GM19238 (cell line): ENCODE measurements around the gene METTL15.
"Not testable (repeated sequence)": the region's sequence is repeated elsewhere in the genome, so short reads cannot be mapped to it uniquely, and the experiment has no call there.

ENCODE experiments used
- DNase-seq: peaks from one replicate; pipeline ENCODE4 v3.0.0; 2011; ENCODE audit warnings: low spot score; ENCODE audit not compliant: insufficient read length

The METTL15 gene

DNA sequence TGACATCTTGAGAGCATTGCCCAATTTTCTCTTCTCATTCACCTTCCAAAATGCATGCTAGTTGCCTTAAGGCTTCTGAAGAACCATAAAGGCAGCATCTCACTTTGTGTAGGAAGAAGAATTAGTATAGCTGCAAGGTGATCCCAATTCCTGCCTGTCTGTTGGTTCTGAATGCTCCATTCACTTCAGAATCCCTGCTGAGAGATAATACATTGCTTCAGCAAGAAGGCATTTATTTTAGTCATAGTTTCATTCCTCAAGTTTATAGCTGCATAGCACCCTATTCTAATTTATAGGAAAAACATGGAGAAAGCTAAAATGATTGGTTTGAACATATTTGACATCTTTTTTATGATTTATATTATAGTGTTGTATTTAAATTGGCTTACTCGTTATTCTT, 181.3 kb downstream of the METTL15 start:
- DNase-seq = no peak

DNA sequence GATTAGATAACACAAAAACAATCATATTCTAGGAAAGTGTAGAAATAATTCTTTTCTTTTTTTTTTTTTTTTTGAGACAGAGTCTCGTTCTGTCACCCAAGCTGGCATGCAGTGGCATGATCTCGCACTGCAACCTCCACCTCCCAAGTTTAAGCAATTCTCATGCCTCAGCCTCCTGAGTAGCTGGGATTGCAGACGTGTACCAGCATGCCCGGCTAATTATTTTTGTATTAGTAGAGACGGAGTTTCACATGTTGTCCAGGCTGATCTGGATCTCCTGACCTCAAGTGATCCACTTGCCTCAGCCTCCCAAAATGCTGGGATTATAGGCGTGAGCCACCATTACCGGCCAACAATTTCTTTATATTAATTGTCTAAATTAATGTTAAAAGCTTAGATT, 182.8 kb downstream of the METTL15 start:
- not testable (repeated sequence) for DNase-seq

DNA sequence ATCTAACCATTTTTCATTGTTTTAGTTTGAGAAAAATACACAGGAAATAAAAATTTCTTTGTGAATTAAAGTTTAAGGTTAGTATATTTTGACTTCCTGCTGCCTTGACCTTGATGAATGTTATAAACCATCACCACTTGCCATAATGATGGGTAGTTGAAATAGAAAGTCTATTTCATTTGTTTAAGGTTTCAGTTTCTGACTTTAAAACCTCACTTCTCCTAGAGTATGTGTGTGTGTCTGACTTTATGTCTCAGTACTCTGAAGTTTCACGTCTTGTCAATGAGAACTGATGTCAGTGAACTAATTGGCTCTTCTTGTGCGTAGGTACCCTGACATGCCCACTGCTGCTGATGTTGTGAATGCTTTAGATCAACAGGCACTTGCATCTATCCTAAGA, 188.2 kb downstream of the METTL15 start:
- no peak for DNase-seq

DNA sequence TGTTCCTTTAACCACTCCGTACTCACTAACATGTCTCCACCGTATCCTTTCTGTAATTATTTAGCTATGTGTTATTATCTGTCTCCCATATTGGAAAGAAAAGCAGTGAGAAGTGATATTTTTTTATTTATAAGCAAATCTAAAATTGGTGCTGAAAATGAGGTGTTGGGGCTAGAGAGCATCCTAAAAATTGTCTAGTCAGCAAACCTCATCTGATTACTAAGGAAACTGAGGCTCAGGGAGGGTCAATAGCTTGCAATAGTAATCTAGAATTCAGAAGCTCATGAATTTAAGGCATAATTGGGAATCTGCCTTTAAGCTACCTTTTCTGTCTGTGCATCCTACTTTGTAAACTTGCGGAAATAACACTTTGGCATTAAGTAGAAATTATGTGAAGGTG, 190.0 kb downstream of the METTL15 start:
- no peak for DNase-seq

DNA sequence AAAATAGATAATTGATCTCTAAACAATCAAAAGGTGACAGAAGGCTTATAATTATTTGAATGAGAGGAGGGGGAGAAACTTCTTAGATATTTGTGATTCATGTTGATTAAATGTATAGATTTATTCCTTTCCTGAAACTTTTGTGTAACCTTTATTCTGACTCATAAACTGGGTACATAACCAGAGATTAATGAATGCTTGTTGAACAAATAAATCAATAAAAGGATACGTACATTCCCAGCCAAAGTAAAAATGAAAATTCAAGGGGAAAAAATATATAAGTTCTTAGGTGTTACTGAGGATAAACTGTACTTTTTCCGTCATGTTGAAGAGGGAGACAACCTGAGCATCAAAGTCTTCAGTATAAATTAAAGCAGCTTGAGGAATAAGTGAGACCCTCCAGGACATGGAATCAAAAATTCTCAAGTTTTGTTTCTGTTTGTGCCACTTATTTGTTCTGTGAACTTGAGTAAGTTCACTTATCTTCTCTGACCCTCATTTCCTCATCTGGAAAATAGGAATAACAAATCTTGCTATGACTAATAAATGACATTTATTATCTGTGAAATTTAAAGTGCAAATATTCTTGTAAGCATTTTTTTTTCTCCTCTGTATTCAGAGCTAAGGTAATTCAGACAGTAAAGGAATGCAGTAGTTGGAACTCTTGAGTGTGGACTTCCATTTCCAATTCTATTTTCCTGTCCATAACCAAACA, 195.4 kb downstream of the METTL15 start:
- no peak for DNase-seq

DNA sequence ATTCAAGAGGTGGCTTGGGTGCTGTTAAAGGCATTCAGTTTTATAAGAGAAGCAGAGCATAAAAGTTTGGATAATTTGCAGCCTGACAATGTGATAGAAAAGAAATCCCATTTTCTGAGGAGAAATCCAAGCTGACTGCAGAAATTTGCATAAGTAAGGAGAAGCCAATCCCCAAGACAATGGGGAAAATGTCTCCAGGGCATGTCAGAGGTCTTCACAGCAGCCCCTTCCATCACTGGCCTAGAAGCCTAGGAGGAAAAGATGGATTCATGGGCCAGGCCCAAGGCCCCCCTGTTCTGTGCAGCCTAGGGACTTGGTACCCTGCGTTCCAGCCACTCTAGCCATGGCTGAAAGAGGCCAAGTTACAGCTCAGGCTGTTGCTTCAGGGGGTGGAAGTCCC, 207.3 kb downstream of the METTL15 start:
- DNase-seq = no peak

DNA sequence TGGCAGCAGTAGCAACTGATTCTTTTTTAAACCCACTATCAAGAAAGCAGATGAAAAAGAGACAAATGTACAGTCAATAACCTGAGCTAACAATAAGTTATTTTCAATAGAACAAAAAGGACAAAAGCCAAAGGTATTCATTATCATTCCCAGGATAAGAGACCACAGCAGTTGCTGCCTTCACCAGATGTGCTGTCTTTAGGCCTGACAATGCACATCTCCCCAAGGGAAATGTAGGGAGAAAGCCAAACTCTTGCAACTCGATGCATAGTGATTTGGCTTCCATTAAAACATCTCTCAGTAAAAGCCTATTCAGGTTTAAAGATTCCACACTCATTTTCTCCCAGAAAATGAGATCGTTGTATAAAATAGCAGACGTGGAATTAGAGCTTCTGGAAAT, 210.7 kb downstream of the METTL15 start:
- no peak for DNase-seq

DNA sequence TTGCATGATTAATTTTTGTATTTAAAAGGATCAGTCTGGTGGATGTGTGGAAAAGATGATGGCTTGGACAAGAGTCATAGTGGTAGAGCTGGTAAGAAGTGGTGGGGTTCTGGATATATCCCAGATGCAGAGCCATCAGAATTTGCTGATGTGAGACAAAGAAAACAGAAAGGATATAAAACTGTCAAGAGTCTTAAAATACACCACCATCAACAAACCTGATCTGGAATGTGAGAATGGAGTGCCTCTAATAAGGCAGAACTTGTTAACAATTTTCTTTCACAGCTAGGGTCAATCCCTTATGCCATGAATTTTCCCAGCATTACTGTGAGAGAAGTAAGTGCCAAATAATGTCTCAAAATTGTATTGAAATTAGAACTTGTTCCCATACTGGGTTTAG, 215.4 kb downstream of the METTL15 start:
- DNase-seq = no peak

DNA sequence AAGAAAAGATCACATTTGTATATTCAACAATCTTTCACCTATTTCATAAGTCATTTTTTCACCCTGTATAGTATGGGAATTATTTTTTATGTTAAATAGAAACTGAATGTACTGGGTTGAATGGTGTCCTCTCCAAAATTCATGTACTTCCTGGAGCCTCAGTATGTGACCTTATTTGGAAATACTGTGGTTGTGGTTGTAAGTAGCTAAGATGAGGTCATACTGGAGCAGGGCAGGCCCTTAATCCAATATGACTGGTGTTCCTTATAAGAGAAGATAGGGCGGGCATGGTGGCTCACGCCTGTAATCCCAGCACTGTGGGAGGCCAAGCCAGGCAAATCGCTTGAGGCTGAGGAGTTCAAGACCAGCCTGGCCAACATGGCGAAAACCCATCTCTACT, 224.2 kb downstream of the METTL15 start:
- not testable (repeated sequence) for DNase-seq

DNA sequence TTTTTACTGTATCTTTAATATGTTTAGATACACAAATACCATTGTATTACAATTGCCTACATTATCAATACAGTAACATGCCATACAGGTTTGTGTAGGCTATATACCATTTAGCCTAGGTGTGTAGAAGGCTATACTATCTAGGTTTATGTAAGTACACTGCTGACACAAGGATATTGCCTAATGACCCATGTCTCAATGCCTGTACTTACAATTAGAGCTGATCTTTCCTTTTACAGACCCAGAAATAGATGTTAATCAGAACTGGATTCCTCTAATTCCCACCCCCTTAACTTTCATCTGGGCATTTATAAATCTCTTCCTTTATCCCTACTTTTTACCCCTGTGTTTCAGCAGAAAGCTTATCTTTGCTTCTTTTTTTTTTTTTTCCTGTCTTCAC, 229.5 kb downstream of the METTL15 start:
- DNase-seq = no peak

DNA sequence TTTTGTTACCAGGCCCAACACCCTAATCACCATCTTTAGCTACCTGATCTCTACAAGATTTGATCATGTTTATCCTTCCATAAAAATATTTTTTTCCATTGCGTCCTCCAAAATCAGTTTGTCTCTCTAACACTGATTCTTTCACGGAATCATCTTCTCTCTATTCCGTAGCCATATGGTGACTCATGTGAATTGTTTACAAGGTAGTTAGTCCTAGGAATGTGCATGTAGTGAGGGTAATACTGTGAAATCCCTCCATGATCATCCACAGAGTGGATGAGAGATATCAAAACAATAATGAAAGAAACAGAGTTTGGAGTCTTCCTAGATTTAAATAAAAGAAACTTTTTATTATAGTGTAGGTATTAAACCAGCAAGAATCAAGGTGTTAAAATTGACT, 230.2 kb downstream of the METTL15 start:
- no peak for DNase-seq

DNA sequence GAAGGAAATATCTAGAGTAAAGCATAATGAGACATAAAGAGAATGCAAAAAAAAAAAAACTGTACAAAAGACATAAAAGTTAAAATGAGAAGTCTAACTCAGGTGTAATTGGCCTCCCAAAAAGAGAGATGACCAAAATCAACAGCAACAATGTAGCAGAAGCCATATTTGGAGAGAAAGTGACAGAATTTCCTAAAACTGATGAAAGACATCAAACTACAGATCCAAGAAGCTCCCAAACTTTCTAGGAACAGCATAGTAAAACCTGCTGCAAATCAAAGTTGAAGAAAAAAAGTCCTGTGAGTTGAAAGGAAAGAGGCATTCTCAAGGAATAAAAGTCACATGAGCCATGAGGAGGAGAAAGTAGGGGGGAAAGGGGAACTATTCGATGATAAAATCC, 231.3 kb downstream of the METTL15 start:
- no peak for DNase-seq

DNA sequence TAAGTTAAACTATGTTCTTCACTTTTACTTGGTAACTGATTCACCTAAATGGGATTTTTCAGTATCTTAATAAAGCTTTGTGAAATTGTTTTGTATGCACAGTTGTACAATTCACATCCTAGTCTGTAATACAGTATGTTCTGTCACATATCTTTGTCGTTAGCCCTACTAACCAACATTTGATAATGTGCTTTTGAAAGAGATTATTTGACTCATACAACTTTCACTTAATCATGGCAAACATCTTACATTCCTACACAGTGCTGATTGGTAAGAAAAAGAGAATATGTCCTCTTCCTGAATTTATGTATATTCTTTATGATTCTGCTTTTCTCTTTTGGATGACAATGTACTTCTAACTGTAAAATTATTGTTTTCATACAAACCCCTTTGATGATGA, 234.5 kb downstream of the METTL15 start:
- DNase-seq = no peak

DNA sequence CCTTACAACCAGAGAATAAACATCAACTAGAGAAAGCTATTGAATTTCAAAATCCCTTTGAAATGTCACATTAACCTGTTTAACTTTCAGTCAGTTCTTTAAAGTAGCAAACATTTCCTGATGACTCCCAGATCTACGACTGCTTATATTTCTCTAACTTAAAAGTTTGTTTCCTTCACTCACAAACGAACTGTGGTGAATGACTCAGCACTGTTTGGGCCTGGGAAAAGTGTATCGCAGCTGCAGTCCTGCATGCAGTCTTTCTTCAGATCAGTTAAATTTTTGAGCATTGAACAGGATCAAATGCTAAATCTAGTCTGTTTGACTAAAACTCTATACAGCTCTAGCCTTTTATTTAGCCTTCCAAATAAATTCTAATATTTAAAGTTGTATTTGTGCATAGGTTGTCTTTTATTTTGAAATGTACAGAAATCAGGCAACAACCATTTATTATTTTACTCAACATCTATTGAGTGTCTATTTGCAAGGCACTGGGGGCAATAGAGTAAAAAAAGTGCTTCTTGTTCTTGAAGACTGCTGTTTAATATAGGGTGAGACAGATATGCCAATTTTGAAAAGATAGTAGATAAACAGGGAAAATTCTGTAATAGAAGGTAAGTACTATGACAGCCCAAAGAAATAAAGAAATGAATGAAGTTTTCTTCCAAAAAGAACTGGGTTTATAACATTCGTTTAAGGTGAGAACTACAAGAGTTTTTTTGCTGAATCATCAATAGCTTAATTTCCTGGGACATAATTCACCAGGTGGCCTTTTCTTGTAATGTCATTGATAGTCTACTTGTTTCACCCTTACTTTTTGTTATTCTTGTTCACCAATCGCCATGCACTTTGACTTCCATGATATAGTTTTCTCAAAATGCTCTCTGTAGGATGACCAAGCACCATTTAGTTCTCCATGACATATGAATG, 235.4 kb downstream of the METTL15 start:
- no peak for DNase-seq

DNA sequence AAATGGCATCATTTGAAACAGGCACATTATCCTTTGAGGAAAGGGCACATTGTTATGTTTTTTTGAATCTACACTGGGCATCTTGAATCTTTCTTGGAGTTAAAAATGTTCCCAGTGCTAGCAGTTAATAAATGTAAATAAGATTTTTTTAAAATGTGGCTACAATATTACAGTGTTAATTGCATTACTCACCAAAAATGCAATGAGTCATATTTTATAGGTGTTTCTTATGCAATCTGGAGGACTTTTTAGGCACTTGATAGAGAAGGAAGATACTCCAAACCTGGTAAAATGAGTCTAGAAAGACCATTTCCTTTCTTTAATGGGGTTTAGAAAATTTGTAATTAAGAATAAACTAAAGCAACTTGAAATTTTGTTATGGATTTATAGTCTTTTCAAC, 238.0 kb downstream of the METTL15 start:
- no peak for DNase-seq

DNA sequence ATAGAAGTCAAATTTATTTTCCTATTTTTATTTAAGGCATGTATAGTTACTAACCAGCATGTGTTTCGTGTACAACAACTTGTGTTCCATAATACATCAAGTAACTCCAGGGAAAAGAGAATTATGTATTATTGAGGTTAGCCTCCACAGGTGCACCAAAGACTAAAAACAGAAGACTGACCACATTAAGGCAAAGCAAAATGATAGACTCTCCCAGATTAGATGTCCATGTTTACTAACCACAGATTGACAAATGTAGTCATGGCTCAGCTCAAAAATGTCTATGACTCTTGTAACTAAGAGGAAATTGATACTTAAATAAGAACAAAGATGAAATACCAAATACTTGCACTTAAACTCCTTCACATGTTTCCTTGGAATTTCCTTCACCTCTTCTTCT, 238.5 kb downstream of the METTL15 start:
- no peak for DNase-seq

DNA sequence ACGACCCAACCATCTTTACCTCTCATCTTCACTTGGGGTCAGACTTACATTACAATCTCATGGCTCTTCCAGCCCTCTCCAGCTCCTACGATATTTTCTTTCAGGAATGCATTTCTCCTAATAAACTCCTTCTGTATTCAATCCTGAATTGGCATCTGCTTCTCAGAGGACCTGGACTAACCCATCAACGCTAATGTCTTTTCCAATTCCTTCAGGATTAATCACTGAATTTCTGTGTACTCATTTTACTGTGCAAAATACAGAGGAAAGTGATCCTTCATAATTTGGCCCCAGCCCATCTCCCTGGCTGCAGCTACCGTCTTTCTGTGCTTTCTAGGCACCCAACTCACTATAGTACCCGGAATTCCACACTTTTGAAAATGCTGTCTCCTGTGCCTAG, 239.2 kb downstream of the METTL15 start:
- DNase-seq = no peak

DNA sequence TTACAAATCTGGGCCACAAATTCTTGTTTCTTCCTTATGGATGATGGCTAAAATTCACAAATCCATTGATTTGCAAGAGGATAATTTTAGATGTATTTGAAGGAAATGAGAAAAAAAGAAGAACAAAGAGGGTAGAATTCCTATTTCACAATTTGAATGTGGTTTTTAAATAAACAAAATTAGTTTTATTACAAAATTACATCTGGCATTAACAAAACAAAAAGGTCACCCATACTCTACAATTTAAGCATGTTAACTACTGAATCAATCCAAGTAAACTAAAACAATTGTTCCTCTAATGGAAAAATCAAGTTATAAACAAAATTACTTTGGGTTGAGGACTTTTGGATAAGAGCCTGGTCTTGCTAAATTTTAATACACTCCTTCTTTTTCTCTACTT, 242.0 kb downstream of the METTL15 start:
- DNase-seq = no peak

DNA sequence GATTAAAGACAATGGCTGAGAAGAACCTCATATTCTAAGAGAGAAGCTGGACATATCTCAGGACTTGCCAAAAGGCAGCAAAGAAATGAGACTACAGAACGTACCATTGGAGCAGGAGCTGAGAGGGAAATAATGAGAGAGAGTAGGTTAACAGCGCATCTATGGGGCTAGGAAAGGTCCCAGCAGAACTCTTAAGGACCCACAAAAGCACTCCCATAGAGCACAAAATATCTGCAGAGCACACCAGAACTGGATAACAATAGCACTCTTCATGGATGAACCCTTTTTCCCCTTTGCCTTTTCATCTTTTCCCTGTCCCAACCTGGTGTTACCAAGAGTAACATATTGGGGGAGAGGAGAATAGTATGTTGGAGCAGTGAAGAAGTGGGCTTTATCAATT, 245.8 kb downstream of the METTL15 start:
- no peak for DNase-seq

DNA sequence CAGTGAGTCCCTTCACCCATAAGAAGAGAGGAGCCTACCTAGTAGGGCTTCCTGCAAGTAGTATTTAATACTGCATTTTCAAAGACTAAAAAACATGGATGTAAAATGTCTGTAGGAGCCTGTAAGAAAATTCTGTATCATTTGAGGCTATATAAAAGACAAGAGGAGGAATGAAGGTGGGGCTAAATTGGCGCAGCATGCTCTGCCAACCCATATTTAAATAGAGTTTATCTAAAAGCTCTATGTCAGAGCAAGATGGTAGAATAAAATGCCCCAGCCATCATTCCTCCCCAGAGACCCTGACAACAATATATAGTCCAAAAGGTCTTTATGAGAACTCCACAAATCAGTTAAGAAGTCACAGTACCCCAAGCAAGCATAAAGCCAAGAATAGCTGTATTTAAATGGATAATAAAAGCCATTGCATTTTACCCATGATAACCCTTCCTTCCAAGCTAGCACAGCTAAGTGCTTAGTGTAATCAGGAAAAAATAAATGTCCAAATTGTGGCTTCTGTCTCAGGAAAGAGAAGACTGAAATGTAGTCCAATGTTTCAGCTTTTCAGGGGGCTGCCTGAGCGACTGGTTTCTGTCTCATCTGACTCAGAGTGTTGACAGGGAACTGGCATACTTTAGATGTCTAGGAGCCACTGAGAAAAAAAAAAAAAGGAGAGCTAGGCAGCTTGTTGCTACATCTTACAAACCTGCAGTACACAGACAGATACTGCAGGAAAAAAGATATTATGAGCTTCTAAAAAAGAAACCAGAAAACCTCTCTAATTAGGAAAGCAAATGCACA, 258.6 kb downstream of the METTL15 start:
- DNase-seq = no peak

DNA sequence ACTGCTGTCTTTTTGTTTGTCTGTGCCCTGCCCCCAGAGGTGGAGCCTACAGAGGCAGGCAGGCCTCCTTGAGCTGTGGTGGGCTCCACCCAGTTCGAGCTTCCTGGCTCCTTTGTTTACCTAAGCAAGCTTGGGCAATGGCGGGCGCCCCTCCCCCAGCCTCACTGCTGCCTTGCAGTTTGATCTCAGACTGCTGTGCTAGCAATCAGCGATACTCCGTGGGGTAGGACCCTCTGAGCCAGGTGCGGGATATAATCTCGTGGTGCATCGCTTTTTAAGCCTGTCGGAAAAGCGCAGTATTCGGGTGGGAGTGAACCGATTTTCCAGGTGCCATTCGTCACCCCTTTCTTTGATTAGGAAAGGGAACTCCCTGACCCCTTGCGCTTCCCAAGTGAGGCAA, 269.9 kb downstream of the METTL15 start:
- not testable (repeated sequence) for DNase-seq
